MG63 (cell line): ENCODE measurements around the gene GRAMD4. TPM values are rescaled to one million over a fixed set of nuclear protein-coding genes. Genes with fewer than 3 reads are reported as not detected.

Experiments
- DNase-seq: peaks from one replicate; pipeline ENCODE4 v3.0.0-alpha.2; 2020
- H3K27me3 ChIP-seq: fragments of 250-450 bp; sonication (Bioruptor Pico); 2 replicates; pipeline ENCODE4 v1.5.1; 2020; ENCODE audit warnings: mild to moderate bottlenecking, moderate library complexity
- H3K36me3 ChIP-seq: fragments of 250-450 bp; sonication (Bioruptor Pico); 2 replicates; pipeline ENCODE4 v1.5.1; 2020; ENCODE audit warnings: mild to moderate bottlenecking, moderate library complexity
- H3K4me3 ChIP-seq: fragments of 250-450 bp; sonication (Bioruptor Pico); 2 replicates; pipeline ENCODE4 v1.5.1; 2020; ENCODE audit warnings: mild to moderate bottlenecking, moderate library complexity
- H3K9me3 ChIP-seq: fragments of 250-450 bp; sonication (Bioruptor Pico); 2 replicates; pipeline ENCODE4 v1.5.1; 2020; ENCODE audit warnings: mild to moderate bottlenecking, moderate library complexity
- total RNA-seq: library from RNA; depleted of rRNA; stranded (reverse); fragments of >200 nt; shearing (Covaris generic); gene quantifications from 2 replicates; pipeline ENCODE4 v1.2.3, GENCODE V29; 2014; ENCODE audit warnings: low replicate concordance

The GRAMD4 gene
- total RNA-seq, 1 experiment from 2014 or later: 10.8 TPM

DNA sequence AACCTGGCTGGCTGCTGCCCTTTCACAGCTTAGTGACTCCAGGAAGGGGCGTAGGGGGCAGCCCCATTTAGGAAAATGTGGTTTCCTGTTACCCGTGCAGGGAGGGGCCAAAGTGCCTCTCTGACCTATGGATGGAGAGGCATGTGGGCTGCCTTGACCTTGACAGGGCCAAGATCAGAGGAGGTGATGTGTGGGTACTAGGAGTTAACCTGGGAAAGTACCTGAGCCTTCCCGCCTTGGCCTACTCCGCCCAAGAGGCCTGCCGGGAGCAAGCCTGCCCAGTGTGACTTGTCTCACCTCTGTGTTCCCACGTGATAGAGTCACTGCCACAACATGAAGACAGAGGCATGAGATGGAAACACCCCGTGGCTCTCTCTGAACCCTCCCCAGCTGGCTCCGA lies 33.4 kb downstream of the GRAMD4 start:
- no peak overlapping the region for H3K4me3 ChIP-seq
- no peaks in the 10 kb centered on the region for H3K9me3 ChIP-seq
- no peak for DNase-seq
- H3K36me3 ChIP-seq: no peaks in the 10 kb centered on the region
- no peaks in the 10 kb centered on the region for H3K27me3 ChIP-seq

DNA sequence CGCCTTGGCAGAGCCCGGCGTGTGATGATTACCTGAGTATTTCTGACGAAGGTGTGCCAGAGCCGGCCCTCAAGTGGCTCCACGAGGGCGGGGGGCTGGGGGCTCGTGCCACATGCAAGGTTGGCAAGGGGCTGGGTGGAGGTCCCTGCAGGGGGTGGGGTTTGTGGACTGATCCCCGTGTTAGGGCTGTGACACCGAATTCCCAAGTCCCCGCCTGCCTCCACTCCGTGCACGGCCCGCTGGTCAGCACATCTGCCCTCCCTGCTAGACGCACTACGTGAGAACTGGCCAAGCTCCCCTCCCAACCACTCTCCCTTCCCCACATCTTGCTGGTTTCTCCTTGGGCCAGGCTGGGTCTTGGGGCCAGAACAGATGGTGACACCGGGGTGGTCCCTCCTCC lies 34.2 kb downstream of the GRAMD4 start:
- DNase-seq: no peak
- Histone ChIP-seq H3K4me3 (no peak overlapping the region), H3K9me3 (no peaks in the 10 kb centered on the region), H3K36me3 (no peaks in the 10 kb centered on the region), H3K27me3 (no peaks in the 10 kb centered on the region)

DNA sequence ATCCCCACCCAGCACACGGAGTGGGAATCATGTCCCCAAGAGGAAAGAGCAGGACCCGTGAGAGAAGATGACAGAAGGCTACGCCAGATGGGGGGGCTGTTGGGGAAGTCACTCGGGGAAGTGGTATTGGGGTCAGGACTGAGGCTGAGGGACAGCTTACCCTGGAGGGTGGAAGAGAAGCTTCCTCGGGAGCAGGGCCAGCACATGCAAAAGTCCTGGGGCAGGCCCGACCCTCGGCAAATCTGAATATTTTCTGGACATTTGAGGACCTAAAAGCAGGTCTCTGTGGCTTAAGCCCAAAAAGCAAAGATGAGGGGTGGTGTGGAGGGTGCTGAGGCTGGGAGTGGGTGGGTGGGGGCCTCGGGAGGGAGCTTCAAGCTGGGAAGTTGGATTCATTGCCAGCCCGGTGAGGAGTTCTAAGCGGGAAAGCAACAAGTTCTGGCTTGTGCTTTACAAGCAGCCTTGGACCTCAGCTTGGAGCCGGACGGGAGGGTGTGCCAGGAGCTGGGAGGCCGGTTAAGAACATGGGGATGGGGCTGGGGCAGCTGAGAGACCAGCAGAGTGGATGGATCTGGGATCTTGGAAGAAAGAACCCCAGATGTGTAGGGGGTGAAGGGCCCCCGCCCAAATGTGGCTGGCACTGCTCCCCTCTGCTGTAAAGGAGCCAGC lies 34.9 kb downstream of the GRAMD4 start:
- Histone ChIP-seq H3K36me3 (no peaks in the 10 kb centered on the region), H3K9me3 (no peaks in the 10 kb centered on the region), H3K27me3 (no peaks in the 10 kb centered on the region), H3K4me3 (no peak overlapping the region)
- DNase-seq: no peak

DNA sequence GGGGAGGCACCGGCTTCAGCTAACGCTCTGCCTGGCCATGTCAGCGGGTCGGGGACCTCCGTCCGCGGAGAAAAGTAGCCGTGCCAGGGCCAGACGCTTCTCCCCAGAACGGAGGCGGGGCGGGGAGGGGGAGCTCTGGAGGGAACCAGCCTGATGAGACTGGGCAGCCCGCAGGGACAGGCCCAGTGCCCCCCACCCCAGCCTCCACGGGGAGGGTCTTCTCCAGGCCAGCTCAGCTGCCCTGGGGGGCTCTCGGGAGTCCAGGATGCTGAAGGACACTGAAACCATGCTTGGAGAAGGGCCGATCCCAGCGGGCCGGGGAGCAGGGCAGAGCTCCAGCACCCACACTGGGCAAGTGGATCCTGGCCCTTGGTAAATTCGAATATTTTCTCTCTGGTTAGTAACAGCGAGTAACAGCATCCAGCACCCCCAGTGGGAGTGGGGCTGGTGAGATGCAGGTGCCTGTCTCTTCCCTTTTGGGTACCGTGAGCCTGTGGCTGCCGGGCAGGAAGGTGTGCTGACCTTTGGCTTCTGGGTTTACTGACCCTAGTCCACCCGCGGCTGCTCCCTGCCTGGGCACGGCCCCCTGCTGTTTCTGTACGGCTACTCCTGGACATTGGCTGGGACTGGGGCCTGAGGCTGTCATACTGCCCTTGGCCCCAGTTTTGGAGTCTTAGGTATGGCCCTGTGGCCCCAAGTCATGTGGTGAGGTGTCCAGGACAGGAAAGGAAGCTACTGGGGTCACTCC lies 35.8 kb downstream of the GRAMD4 start:
- Histone ChIP-seq H3K27me3 (no peaks in the 10 kb centered on the region), H3K36me3 (no peaks in the 10 kb centered on the region), H3K4me3 (no peak overlapping the region), H3K9me3 (no peaks in the 10 kb centered on the region)
- no peak for DNase-seq

DNA sequence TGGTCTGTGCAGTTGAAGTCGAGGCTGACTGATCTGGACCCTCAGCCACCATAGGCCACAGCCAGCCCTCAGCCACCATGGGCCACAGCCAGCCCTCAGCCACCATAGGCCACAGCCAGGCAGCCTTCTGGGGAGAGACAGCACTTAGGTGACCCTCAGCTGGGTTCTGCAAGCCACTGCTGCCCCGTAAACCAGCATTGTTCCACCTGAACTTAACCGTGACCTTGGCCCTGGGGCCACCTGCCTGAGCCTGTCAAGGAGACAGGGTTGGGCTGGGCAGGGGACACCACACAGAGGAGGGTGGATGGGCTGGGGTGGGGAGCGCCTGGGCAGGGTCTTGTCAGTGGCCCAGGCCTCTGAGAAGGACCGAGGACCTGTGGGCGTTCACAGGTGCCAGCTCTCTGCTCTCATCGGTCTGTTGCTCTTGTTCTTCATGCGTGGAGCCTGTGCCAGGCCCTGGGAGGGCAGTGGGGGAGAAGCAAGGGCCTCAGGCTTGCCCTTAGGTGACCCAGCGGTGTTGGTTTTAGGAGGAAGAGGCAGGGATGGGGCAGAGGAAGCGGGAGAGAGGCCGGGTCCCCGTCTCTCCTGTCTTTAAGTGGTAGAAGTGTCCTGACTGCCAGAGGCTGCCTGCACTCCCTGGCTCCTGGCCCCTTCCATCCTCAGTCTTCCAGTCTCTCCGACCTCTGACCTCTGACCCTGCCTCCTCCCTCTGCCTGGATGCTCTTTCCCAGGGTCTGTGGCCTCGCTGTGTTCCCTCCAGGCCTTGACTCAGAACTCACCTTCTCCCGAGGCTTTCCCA lies 36.9 kb downstream of the GRAMD4 start:
- DNase-seq: no peak
- no peaks in the 10 kb centered on the region for H3K27me3 ChIP-seq
- H3K9me3 ChIP-seq: no peaks in the 10 kb centered on the region
- no peak overlapping the region for H3K4me3 ChIP-seq
- H3K36me3 ChIP-seq: no peaks in the 10 kb centered on the region

DNA sequence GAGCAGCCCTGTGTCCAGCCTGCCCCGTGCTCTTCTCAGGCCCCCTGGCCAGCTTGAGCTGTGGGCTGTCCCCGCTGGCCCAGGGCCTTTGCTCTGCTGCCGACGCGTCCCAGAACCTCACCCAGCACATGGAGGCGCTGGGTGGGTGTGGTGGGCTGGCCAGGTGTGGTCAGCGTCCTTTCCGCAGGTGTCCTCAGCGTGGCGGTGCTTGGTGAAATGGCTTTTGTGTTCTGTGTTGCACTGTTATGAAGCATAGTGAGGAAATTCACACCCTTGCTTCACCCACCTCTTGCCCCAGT lies 37.4 kb downstream of the GRAMD4 start:
- H3K36me3 ChIP-seq: no peaks in the 10 kb centered on the region

DNA sequence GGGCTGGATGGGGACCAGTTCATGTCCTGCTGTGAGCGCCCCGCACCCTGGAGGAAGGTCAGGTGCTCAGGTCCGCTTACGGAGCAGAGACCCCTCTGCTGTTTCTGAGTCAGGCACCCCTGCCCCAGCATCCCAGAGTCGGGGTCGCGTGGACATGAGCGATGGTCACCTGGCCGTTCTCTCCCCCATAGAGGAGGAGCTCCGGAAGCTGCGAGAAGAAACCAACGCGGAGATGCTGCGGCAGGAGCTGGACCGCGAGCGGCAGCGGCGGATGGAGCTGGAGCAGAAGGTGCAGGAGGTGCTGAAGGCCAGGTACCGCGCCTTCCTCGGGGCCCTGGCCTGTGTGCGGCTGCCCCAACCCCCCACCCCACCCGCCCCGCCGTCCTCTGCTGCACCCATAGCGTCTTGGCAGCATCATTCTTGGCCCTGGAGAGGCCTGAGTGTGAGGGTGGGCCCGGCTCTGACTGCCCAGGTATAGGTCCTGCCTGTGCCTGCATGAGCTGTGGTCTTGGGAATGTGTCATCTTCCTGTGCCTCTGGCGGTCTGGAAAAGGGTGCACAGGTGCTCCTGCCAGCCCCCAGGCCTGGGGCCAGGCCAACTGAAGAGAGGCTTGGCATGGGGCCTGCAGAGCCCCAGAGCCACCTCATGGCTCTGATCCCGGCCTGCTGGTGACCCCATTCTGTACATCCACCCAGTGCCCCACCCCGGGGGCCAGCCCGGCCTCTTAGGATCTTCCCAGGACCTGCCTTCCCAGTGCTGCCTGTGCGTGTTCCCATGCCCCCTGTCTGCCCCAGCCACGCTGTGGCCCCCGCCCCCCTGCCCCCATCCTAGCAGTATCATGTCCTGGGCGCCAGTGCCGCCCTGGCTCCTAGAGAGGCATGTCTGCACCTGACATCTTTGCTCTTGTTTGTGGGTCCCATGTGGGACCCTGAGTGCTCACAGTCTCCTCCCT lies 38.1 kb downstream of the GRAMD4 start:
- no peaks in the 10 kb centered on the region for H3K36me3 ChIP-seq
- H3K9me3 ChIP-seq: no peaks in the 10 kb centered on the region
- H3K4me3 ChIP-seq: no peak overlapping the region
- no peak for DNase-seq
- H3K27me3 ChIP-seq: no peaks in the 10 kb centered on the region

More for the DNA sequence above, 37.4 kb downstream of the GRAMD4 start:
- no peak for DNase-seq
- Histone ChIP-seq H3K9me3 (no peaks in the 10 kb centered on the region), H3K4me3 (no peak overlapping the region), H3K27me3 (no peaks in the 10 kb centered on the region)

DNA sequence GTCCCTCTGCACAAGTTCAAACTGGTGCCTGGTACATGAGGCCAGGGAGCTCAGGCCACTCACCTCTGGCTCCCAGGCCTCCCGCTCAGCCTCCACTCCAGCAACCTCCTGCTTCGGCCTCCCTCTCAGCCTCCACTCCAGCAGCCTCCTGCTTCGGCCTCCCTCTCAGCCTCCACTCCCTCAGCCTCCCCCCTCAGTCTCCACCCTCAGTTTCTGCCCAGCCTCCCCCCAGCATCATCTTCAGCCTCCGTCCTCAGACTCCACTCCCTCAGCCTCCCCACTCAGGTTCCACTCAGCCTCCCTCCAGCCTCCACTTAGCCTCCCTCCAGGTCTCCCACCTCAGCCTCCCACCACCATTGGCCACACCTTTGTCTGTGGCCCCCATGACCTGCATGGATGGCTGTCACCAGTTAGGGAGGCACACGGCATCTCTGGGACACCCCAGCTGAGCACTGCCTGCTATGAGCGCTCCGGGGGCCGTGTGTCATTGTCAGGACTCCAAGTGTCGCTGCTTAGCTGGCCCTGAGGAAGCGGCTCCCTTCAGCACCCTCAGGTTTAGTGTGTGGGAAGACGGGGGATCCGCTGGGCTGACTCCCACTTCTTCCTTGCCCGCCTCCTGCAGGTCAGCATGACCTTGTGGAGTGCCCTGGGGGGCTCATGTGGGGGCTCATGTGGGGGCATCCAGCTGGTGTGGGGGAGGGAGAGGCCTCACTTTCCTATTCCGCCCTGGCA lies 39.0 kb downstream of the GRAMD4 start:
- H3K9me3 ChIP-seq: no peaks in the 10 kb centered on the region
- no peaks in the 10 kb centered on the region for H3K36me3 ChIP-seq
- DNase-seq: no peak
- H3K27me3 ChIP-seq: no peaks in the 10 kb centered on the region
- no peak overlapping the region for H3K4me3 ChIP-seq

DNA sequence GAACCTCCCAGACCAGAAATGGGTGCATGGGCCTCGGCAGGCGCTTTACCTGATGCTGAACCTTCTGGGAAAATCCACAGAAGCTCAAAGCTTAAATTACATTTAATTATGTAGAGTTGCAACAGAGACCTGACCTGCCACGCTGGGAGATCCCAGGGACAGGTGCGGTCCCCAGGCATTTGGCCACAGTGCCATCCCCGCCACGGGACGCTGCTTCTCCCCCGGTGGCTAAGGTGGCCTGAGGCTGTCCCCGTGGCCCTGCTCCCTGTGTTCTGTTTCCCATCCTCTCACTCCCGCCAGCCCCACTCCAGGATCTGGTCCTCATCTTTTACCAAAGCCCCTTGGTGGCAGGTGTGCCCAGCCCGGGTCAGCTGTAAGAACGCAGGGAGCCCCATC lies 39.6 kb downstream of the GRAMD4 start:
- no peak for DNase-seq
- Histone ChIP-seq H3K9me3 (no peaks in the 10 kb centered on the region), H3K36me3 (no peaks in the 10 kb centered on the region), H3K4me3 (no peak overlapping the region), H3K27me3 (no peaks in the 10 kb centered on the region)

DNA sequence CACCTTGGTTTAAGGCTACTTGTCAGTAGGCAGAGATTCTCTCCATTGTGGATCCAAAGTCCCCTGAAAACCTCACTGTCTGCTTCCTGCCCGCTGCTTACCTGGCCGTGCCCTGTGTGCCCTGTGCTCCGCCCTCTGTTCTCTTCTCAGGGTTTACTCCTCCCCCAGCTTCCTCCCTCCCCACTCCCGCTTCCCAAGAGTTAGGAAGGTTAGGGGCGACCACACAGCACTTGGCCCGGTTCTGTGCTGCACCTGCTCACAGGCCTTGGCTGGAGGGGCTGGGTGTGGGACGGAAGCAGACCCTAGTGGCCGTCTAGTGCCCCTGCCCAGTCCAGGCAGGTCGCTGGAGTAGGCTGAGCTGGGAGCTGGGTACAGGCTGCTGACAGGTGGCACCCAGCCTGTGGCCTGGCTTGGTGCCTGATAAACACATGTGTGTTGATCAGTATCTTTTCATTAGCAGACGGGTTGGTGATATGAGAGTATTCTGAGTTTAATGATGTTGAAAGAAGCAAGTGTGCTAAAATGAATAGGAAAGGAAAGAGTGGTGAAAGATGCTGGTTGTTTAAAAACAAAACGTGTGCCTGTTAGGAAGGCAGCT lies 40.5 kb downstream of the GRAMD4 start:
- Histone ChIP-seq H3K4me3 (no peak overlapping the region), H3K36me3 (no peaks in the 10 kb centered on the region), H3K27me3 (no peaks in the 10 kb centered on the region), H3K9me3 (no peaks in the 10 kb centered on the region)
- no peak for DNase-seq

DNA sequence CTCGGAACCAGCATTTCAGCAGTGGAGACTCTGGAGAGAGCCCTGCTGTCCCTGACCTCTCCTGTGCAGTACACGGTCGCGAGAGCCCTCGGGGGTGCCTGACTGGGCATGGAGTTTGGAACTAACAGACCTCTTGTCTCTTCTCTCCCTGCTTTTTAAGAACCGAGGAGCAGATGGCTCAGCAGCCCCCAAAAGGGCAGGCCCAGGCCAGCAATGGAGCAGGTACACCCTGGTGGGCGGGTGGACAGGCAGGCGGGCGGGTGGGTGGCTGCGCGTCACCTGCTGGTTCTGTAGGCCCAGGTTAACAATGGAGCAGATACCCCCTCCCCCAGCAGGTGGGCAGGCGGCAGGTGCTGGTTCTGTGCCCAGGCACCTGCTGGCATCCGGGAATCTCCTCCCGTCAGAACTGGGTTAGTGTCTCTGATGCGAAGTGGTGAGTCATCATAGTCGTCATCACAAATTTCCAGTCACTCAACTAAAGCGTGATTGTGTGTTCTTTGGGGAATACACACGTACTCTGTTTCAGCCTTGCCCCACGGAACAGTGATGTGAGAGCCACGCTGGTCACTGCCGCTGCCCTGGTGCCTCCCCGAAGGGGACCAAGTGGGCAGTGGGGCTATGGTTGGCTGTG lies 41.1 kb downstream of the GRAMD4 start:
- no peaks in the 10 kb centered on the region for H3K27me3 ChIP-seq
- no peak for DNase-seq
- no peak overlapping the region for H3K4me3 ChIP-seq
- no peaks in the 10 kb centered on the region for H3K9me3 ChIP-seq
- H3K36me3 ChIP-seq: no peaks in the 10 kb centered on the region

DNA sequence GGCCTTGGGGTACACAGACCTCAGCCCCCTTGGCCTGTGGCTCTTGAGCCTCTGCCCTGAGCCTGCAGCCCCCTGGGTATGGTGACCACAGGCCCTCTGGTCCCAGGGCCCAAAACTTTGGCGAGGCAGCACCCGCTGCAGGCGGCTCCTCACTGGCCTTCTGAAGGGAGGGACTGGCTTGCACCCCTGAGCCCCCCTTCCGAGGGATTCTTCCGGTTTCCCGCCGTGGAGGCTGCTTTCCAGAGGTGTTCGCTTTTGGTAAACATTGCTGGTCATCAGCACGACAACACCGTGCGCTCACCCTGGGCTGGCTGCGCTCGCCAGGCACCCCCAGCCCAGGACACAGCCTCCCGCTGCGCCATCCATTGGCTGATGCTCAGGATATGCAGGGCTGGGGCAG lies 42.0 kb downstream of the GRAMD4 start:
- Histone ChIP-seq H3K36me3 (no peaks in the 10 kb centered on the region), H3K4me3 (no peak overlapping the region), H3K27me3 (no peaks in the 10 kb centered on the region), H3K9me3 (no peaks in the 10 kb centered on the region)
- no peak for DNase-seq

DNA sequence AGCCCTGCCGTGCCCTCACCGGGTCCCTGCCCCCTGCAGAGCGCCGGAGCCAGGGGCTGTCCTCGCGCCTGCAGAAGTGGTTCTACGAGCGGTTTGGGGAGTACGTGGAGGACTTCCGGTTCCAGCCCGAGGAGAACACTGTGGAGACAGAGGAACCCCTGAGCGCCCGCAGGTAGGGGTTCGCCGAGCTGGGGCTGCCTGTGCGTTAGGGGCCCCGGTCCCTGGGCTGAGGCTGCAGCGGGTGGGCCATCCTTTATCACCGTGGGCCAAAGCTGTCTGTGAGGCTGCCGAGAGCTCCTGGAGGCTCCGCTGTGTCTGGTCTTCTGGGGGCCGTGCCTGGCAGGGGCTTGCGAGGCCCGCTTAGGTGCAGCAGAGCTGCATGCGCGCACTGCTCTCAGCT lies 42.8 kb downstream of the GRAMD4 start:
- DNase-seq: no peak
- Histone ChIP-seq H3K27me3 (no peaks in the 10 kb centered on the region), H3K9me3 (no peaks in the 10 kb centered on the region), H3K4me3 (no peak overlapping the region), H3K36me3 (no peaks in the 10 kb centered on the region)

DNA sequence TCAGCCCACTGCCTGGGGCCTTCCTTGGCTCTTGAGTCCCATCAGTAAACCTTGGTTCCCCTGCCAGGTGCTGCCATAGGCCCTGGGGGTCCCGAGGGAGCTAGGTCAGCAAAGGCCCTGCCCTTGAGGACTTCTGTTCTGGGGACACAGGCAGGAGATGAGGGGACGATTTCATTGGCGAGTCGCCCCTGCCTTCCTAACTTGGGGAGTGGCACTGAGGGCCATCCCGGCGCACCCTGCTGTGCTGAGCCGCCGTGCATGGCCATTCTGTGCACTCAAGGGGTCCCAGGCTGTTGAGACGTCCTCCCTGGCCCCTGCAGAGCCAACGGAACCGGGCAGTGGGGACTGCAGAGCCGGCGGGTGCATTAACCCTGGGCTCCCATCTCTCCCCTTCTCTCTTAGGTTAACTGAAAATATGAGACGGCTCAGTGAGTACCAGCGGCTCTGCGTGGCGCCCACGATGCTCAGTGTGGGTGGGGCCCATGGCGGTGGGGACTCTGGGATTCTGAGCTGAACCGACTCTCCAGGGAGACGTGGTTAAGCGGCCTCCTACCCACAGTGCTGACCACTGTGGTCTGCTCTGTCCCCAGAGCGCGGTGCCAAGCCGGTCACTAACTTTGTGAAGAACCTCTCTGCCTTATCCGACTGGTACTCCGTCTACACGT lies 43.4 kb downstream of the GRAMD4 start:
- no peak overlapping the region for H3K4me3 ChIP-seq
- no peaks in the 10 kb centered on the region for H3K27me3 ChIP-seq
- no peaks in the 10 kb centered on the region for H3K36me3 ChIP-seq
- H3K9me3 ChIP-seq: no peaks in the 10 kb centered on the region
- DNase-seq: no peak

DNA sequence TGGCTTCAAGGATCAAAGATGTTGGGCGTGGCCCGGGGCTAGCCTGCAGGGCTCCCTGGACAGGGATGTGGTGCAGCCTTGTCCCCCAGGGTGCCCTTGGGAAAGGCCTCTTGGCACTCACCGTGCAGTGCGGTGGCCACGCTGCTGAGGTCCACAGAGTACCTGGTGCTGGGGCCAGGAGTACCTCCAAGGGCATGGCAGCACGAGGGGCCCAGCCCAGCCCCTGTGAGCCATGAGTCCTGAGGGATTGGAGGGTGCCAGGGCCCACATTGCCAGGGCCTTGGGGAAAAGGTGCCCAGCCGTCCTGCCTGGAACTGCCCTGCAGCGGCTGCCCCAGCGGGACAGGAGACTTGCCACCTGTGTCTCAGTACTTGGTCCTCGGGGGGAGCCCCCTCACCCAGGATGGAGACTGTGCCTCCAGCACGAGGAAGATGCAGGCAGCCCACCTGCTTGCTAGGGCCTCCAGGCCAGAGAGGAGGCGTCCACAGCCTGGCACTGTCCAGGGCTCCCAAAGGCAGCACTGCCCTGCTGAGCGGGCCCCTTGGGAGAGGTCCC lies 44.2 kb downstream of the GRAMD4 start:
- no peaks in the 10 kb centered on the region for H3K9me3 ChIP-seq
- H3K36me3 ChIP-seq: no peaks in the 10 kb centered on the region
- DNase-seq: no peak
- no peaks in the 10 kb centered on the region for H3K27me3 ChIP-seq
- H3K4me3 ChIP-seq: no peak overlapping the region
